Naive thymus-derived CD4-positive, alpha-beta T cell (primary cell): ENCODE results near the gene TMED5. TPM values are rescaled to one million over a fixed set of nuclear protein-coding genes. Genes with fewer than 3 reads are reported as not detected.

Experiments used
- ATAC-seq: fragments of 150-1000 bp; cut with Tn5 transposase; 2 replicates; pipeline ENCODE4 v1.10.0; 2021; ENCODE audit warnings: mild to moderate bottlenecking, moderate library complexity
- CTCF ChIA-PET: fragments of 350-600 bp; sonication (Branson Sonifier 250); formaldehyde crosslinking; loops from one replicate; lab custom pipeline; 2021; ENCODE audit warnings: antibody characterized with exemption; lab: Charles Lee
- POLR2A ChIA-PET: fragments of 350-600 bp; sonication (Branson Sonifier 250); formaldehyde crosslinking; loops from one replicate; lab custom pipeline; 2021; ENCODE audit warnings: antibody characterized with exemption, inconsistent platforms; lab: Charles Lee
- DNase-seq, 9 donors: peaks; one replicate each; pipeline versions ENCODE4 v3.0.0 to v3.0.0-alpha.2; 2020 to 2022; ENCODE audit warnings: mixed read lengths in 1 of 9
- H3K27ac ChIP-seq: one replicate; pipeline ENCODE4 v1.7.0; 2013; ENCODE audit warnings: mild to moderate bottlenecking, low read depth, low read length, moderate library complexity
- H3K27me3 ChIP-seq, 2 donors: one replicate each; pipeline ENCODE4 v1.7.0; 2013; ENCODE audit warnings: low read length in 2 of 2, mild to moderate bottlenecking in 2 of 2, moderate library complexity in 2 of 2; ENCODE audit not compliant: control insufficient read depth in 2 of 2, insufficient read depth in 2 of 2
- H3K36me3 ChIP-seq, 3 experiments: 1 replicate in 2 of 3; 2 replicates in 1 of 3; pipeline ENCODE4 v1.7.0; 2013; ENCODE audit warnings: low read length in 3 of 3, mild to moderate bottlenecking in 3 of 3, moderate library complexity in 1 of 3; ENCODE audit not compliant: insufficient read depth in 3 of 3, control insufficient read depth in 2 of 3
- H3K4me1 ChIP-seq, 2 donors: one replicate each; pipeline ENCODE4 v1.7.0; 2013; ENCODE audit warnings: low read length in 2 of 2, mild to moderate bottlenecking in 2 of 2, moderate library complexity in 1 of 2; ENCODE audit not compliant: control insufficient read depth in 2 of 2, insufficient read depth in 2 of 2
- H3K4me3 ChIP-seq: 2 replicates; pipeline ENCODE4 v1.7.0; 2013; ENCODE audit warnings: mild to moderate bottlenecking, low read length
- H3K9me3 ChIP-seq, 3 experiments: 1 replicate in 2 of 3; 2 replicates in 1 of 3; pipeline ENCODE4 v1.7.0; 2013; ENCODE audit warnings: low read length in 3 of 3; ENCODE audit not compliant: control insufficient read depth in 2 of 3
- H3K27ac Mint-ChIP-seq, 9 donors: one replicate each; pipeline ENCODE4 v1.8.0; 2020 to 2022; ENCODE audit warnings: mixed read lengths in 9 of 9, mild to moderate bottlenecking in 8 of 9, moderate library complexity in 5 of 9, inconsistent platforms in 2 of 9
- H3K27me3 Mint-ChIP-seq, 5 donors: one replicate each; pipeline ENCODE4 v1.8.0; 2021 to 2022; ENCODE audit warnings: mixed read lengths in 5 of 5, mild to moderate bottlenecking in 1 of 5
- H3K36me3 Mint-ChIP-seq, 5 donors: one replicate each; pipeline ENCODE4 v1.8.0; 2020 to 2022; ENCODE audit warnings: mixed read lengths in 5 of 5, mild to moderate bottlenecking in 3 of 5, inconsistent platforms in 1 of 5
- H3K4me1 Mint-ChIP-seq, 7 donors: one replicate each; pipeline ENCODE4 v1.8.0; 2020 to 2022; ENCODE audit warnings: mixed read lengths in 7 of 7, mild to moderate bottlenecking in 3 of 7, inconsistent platforms in 1 of 7
- H3K4me3 Mint-ChIP-seq, 10 donors: one replicate each; pipeline ENCODE4 v1.8.0; 2020 to 2022; ENCODE audit warnings: mild to moderate bottlenecking in 10 of 10, mixed read lengths in 10 of 10, moderate library complexity in 6 of 10, inconsistent platforms in 2 of 10
- H3K9me3 Mint-ChIP-seq, 11 donors: one replicate each; pipeline ENCODE4 v1.8.0; 2020 to 2022; ENCODE audit warnings: mixed read lengths in 11 of 11, mild to moderate bottlenecking in 4 of 11, inconsistent platforms in 1 of 11, moderate library complexity in 1 of 11
- intact Hi-C, 2 donors: fragments of 100-400 bp; cut with micrococcal nuclease; formaldehyde crosslinking; loops; one replicate each; pipeline ENCODE4 v1.15.1; 2023
- polyA plus RNA-seq, 2 donors: library from polyadenylated mRNA; unstranded; fragments of 300-500 nt; fragmentation: Illumina TruSeq; gene quantifications; one replicate each; pipeline ENCODE4 v1.2.3, GENCODE V29; 2021
- total RNA-seq, 6 experiments: library from RNA in 5 of 6; stranded (reverse) in 5 of 6; gene quantifications; 1 replicate in 5 of 6; 2 replicates in 1 of 6; pipeline ENCODE4 v1.2.3 and lab custom pipeline; 2021 to 2026

The TMED5 gene
- total and polyA plus RNA-seq, 7 experiments from 2014 or later: 17.6 to 60.0 (median 40.8) TPM

- H3K9me3 ChIP-seq: no peaks in the 10 kb centered on the region
- DNase-seq (no peak), ATAC-seq (no peak)
- H3K4me3 ChIP-seq: no peak overlapping the region
- Mint-ChIP-seq H3K27ac (no peak overlapping the region), H3K36me3 (peaks cover 0 to 22% (median 11%) of the 10 kb centered on the region in 5 donors), H3K4me1 (no peaks in the 10 kb centered on the region), H3K27me3 (no peaks in the 10 kb centered on the region), H3K9me3 (no peaks in the 10 kb centered on the region), H3K4me3 (no peak overlapping the region)
- H3K36me3 ChIP-seq: no peaks in the 10 kb centered on the region
- intact Hi-C loops: no loop called here
- H3K27me3 ChIP-seq: no peaks in the 10 kb centered on the region
- no peaks in the 10 kb centered on the region for H3K4me1 ChIP-seq
- no peak overlapping the region for H3K27ac ChIP-seq
- ChIA-PET POLR2A (interaction anchor here (0.8 kb wide), 1 partner anchor 132 kb away, joined by 3 read pairs; no protein-coding TSS in a partner anchor), CTCF (no interaction called here)
These were observed 27.0 kb upstream of the TMED5 start for GRCh38 chr1:93207211-93207610.

GRCh38 chr1:93206567-93206954 lies 26.3 kb upstream of the TMED5 start:
- ChIA-PET CTCF (no interaction called here), POLR2A (no interaction called here)
- Mint-ChIP-seq H3K27ac (no peak overlapping the region), H3K9me3 (no peaks in the 10 kb centered on the region), H3K4me1 (no peaks in the 10 kb centered on the region), H3K4me3 (no peak overlapping the region), H3K27me3 (no peaks in the 10 kb centered on the region), H3K36me3 (peaks cover 0 to 22% (median 11%) of the 10 kb centered on the region in 5 donors)
- no peak for DNase-seq
- Histone ChIP-seq H3K9me3 (no peaks in the 10 kb centered on the region), H3K27me3 (no peaks in the 10 kb centered on the region), H3K4me1 (no peaks in the 10 kb centered on the region), H3K27ac (no peak overlapping the region), H3K36me3 (no peaks in the 10 kb centered on the region), H3K4me3 (no peak overlapping the region)
- intact Hi-C loops: no loop called here
- ATAC-seq: no peak

- Histone ChIP-seq H3K4me1 (no peaks in the 10 kb centered on the region), H3K27ac (no peak overlapping the region), H3K9me3 (no peaks in the 10 kb centered on the region), H3K27me3 (no peaks in the 10 kb centered on the region), H3K4me3 (no peak overlapping the region), H3K36me3 (no peaks in the 10 kb centered on the region)
- H3K4me1 Mint-ChIP-seq: no peaks in the 10 kb centered on the region
- no peak overlapping the region for H3K27ac Mint-ChIP-seq
- ChIA-PET POLR2A (no interaction called here), CTCF (no interaction called here)
- no peak overlapping the region for H3K4me3 Mint-ChIP-seq
- peaks cover 0 to 22% (median 11%) of the 10 kb centered on the region in 5 donors for H3K36me3 Mint-ChIP-seq
- intact Hi-C loops: no loop called here
- no peak for ATAC-seq
- H3K9me3 Mint-ChIP-seq: no peaks in the 10 kb centered on the region
- no peak for DNase-seq
- no peaks in the 10 kb centered on the region for H3K27me3 Mint-ChIP-seq
These were observed 25.8 kb upstream of the TMED5 start for GRCh38 chr1:93205892-93206566.

DNA sequence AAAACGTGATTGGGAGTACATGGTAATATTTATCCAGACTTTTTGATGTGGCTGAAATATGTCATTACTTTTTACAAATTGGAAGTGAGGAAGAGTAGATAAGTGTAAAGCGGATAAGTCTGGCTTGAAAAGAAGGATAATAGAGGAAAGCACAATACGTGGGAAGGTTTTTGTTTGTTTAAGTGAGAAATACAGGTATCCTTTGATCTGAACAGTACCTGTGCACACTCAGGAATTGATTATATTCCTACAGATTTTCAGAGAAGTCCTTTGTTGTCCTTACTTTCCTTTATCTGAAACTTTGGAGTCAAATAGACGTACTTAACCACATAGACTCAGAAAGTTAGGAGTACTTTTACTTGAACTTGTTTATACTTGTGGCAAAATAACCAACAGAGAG lies 20.5 kb upstream of the TMED5 start:
- ATAC-seq: no peak
- H3K27ac Mint-ChIP-seq: no peak overlapping the region

DNA sequence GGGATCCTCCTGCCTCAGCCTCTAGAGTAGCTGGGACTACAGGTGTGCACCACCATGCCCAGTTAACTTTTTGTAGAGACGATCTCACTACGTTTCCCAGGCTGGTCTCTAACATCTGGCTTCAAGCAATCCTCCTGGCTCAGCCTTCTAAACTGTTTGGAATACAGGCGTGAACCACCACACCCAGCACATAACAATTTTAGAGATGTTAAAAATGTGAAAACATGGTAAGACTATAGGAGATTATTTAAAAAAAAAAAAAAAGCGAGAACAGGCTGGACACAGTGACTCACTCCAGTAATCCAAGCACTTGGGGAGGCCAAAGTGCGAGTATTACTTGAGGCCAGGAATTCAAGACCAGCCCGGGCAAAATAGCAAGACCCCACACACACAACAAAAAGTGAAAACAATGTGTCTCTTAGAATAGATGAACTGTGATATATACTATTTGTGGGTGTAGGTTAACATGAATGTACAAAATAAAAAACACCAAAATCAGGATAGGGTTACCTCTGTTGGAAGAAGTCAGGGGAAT lies 19.9 kb upstream of the TMED5 start:
- Histone ChIP-seq H3K4me3 (no peak overlapping the region), H3K27me3 (no peaks in the 10 kb centered on the region), H3K4me1 (no peaks in the 10 kb centered on the region), H3K27ac (no peak overlapping the region), H3K36me3 (no peaks in the 10 kb centered on the region), H3K9me3 (no peaks in the 10 kb centered on the region)
- Mint-ChIP-seq H3K9me3 (no peaks in the 10 kb centered on the region), H3K4me3 (no peak overlapping the region), H3K27me3 (no peaks in the 10 kb centered on the region), H3K27ac (peak overlapping the region in 1 of 9 donors; percentile 64), H3K4me1 (peaks cover 0 to 11% (median 0%) of the 10 kb centered on the region in 7 donors), H3K36me3 (peaks cover 0 to 35% (median 27%) of the 10 kb centered on the region in 5 donors)
- DNase-seq (no peak), ATAC-seq (no peak)
- ChIA-PET POLR2A (interaction anchor here (0.6 kb wide), 1 partner anchor 32 kb away, joined by 3 read pairs; no protein-coding TSS in a partner anchor), CTCF (no interaction called here)
- intact Hi-C loops: no loop called here

More for the DNA sequence above, 20.5 kb upstream of the TMED5 start:
- ChIA-PET POLR2A (no interaction called here), CTCF (no interaction called here)
- no peak overlapping the region for H3K27ac ChIP-seq
- H3K27me3 Mint-ChIP-seq: no peaks in the 10 kb centered on the region
- no peaks in the 10 kb centered on the region for H3K9me3 ChIP-seq
- peaks cover 0 to 32% (median 23%) of the 10 kb centered on the region in 5 donors for H3K36me3 Mint-ChIP-seq
- no peak overlapping the region for H3K4me3 Mint-ChIP-seq
- no peaks in the 10 kb centered on the region for H3K4me1 ChIP-seq
- intact Hi-C loops: no loop called here
- H3K36me3 ChIP-seq: no peaks in the 10 kb centered on the region
- H3K9me3 Mint-ChIP-seq: no peaks in the 10 kb centered on the region
- no peak for DNase-seq
- peaks cover 0 to 10% (median 0%) of the 10 kb centered on the region in 7 donors for H3K4me1 Mint-ChIP-seq
- H3K4me3 ChIP-seq: no peak overlapping the region
- no peaks in the 10 kb centered on the region for H3K27me3 ChIP-seq

- CTCF ChIA-PET: no interaction called here
- H3K4me3 Mint-ChIP-seq: no peak overlapping the region
- H3K36me3 Mint-ChIP-seq: peaks cover 0 to 38% (median 27%) of the 10 kb centered on the region in 5 donors
- no peaks in the 10 kb centered on the region for H3K9me3 Mint-ChIP-seq
- no peak overlapping the region for H3K27ac Mint-ChIP-seq
- H3K27me3 Mint-ChIP-seq: no peaks in the 10 kb centered on the region
- Histone ChIP-seq H3K36me3 (no peaks in the 10 kb centered on the region), H3K27ac (no peak overlapping the region), H3K4me3 (no peak overlapping the region), H3K4me1 (no peaks in the 10 kb centered on the region), H3K9me3 (no peaks in the 10 kb centered on the region), H3K27me3 (no peaks in the 10 kb centered on the region)
- H3K4me1 Mint-ChIP-seq: peaks cover 0 to 11% (median 0%) of the 10 kb centered on the region in 7 donors
- intact Hi-C loops: no loop called here
- DNase-seq (no peak), ATAC-seq (no peak)
- POLR2A ChIA-PET: no interaction called here
These were observed 18.9 kb upstream of the TMED5 start for GRCh38 chr1:93199150-93199549.

DNA sequence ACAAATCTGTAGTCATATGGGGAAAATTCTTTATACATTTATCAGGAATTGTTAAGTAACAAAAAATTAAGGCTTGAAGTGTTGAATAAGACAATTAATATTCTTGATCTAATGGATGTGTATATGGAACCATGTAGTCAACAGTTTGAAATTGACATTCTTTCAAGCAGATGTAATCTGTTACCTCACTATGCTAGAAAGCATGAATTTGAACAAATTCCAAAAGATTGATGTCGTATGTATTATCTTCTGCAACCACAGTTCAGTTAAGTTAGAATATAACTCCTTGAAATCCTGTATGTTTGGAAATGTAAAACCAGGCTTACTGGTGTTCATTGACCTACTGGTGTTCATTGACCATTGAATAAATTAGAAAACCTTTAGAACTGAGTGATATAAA lies 16.4 kb upstream of the TMED5 start:
- no peak overlapping the region for H3K4me3 ChIP-seq
- Mint-ChIP-seq H3K36me3 (peaks cover 0 to 42% (median 29%) of the 10 kb centered on the region in 5 donors), H3K4me3 (no peak overlapping the region), H3K4me1 (peaks cover 0 to 11% (median 0%) of the 10 kb centered on the region in 7 donors), H3K27me3 (no peaks in the 10 kb centered on the region), H3K27ac (no peak overlapping the region), H3K9me3 (no peaks in the 10 kb centered on the region)
- CTCF ChIA-PET: no interaction called here
- no peaks in the 10 kb centered on the region for H3K9me3 ChIP-seq
- DNase-seq (no peak), ATAC-seq (no peak)
- no peaks in the 10 kb centered on the region for H3K27me3 ChIP-seq
- H3K4me1 ChIP-seq: no peaks in the 10 kb centered on the region
- intact Hi-C loops: no loop called here
- POLR2A ChIA-PET: no interaction called here
- no peaks in the 10 kb centered on the region for H3K36me3 ChIP-seq
- H3K27ac ChIP-seq: no peak overlapping the region
